NCI-H1694 (cell line): ENCODE data around the gene PCSK2.

Experiments used
- DNase-seq: peaks from one replicate; lab custom pipeline; 2025; lab: John Stamatoyannopoulos, UW

PCSK2 gene

GRCh38 chr20:17399303-17399985 lies 172.6 kb downstream of the PCSK2 start:
- DNase-seq, result no peak

- no peak for DNase-seq
Measured at GRCh38 chr20:17403461-17403860, 176.6 kb downstream of the PCSK2 start.

- DNase-seq, result no peak
Measured at GRCh38 chr20:17406051-17406590, 179.3 kb downstream of the PCSK2 start.

GRCh38 chr20:17407550-17407949 lies 180.7 kb downstream of the PCSK2 start:
- no peak for DNase-seq

- DNase-seq, result no peak
Measured at GRCh38 chr20:17417225-17417624, 190.4 kb downstream of the PCSK2 start.

GRCh38 chr20:17418737-17419136 lies 191.9 kb downstream of the PCSK2 start:
- DNase-seq, result no peak

GRCh38 chr20:17419479-17420041 lies 192.7 kb downstream of the PCSK2 start:
- no peak for DNase-seq

GRCh38 chr20:17421493-17421892 lies 194.7 kb downstream of the PCSK2 start:
- no peak for DNase-seq

GRCh38 chr20:17423782-17424181 lies 196.9 kb downstream of the PCSK2 start:
- DNase-seq, result no peak

- DNase-seq, result no peak
Measured at GRCh38 chr20:17427638-17428037, 200.8 kb downstream of the PCSK2 start.

GRCh38 chr20:17430125-17430950 lies 203.5 kb downstream of the PCSK2 start:
- no peak for DNase-seq

GRCh38 chr20:17431621-17432364 lies 205.0 kb downstream of the PCSK2 start:
- peak; percentile 23 for DNase-seq

- no peak for DNase-seq
Measured at GRCh38 chr20:17436664-17437063, 209.8 kb downstream of the PCSK2 start.

GRCh38 chr20:17437251-17437650 lies 210.4 kb downstream of the PCSK2 start:
- no peak for DNase-seq

- no peak for DNase-seq
Measured at GRCh38 chr20:17438436-17439039, 211.7 kb downstream of the PCSK2 start.

- no peak for DNase-seq
Measured at GRCh38 chr20:17439616-17440296, 212.9 kb downstream of the PCSK2 start.

GRCh38 chr20:17441745-17442144 lies 214.9 kb downstream of the PCSK2 start:
- no peak for DNase-seq

- DNase-seq, result no peak
Measured at GRCh38 chr20:17442588-17442987, 215.7 kb downstream of the PCSK2 start.

GRCh38 chr20:17443131-17443858 lies 216.5 kb downstream of the PCSK2 start:
- DNase-seq, result no peak

- DNase-seq, result no peak
Measured at GRCh38 chr20:17444091-17444490, 217.3 kb downstream of the PCSK2 start.
